SK-N-SH (cell line): ENCODE results near the gene RASA3. TPM values are rescaled to one million over a fixed set of nuclear protein-coding genes. Genes with fewer than 3 reads are reported as not detected.

Experiments used
- CTCF ChIA-PET: fragments of 300-600, 350-600 bp; formaldehyde crosslinking; extraction: SDS; loops from one replicate; lab custom pipeline; 2021; lab: Yijun Ruan, JAX
- POLR2A ChIA-PET: fragments of 350-600 bp; sonication (Branson Sonifier 250); formaldehyde crosslinking; extraction: SDS; loops from one replicate; lab custom pipeline; 2020; ENCODE audit warnings: antibody characterized with exemption, inconsistent platforms; lab: Yijun Ruan, JAX
- DNase-seq: peaks from one replicate; pipeline ENCODE4 v3.0.0; 2012
- H2AFZ ChIP-seq: fragments of 200-600 bp; sonication (generic); 2 replicates; pipeline ENCODE4 v1.8.1; 2016; ENCODE audit warnings: antibody characterized with exemption, mild to moderate bottlenecking, low read depth
- H3F3A ChIP-seq: fragments of 200-600 bp; sonication (generic); replicated peaks from 2 replicates; pipeline ENCODE3; 2016; ENCODE audit warnings: antibody characterized with exemption, mild to moderate bottlenecking; ENCODE audit not compliant: insufficient read depth
- H3K27ac ChIP-seq, 2 experiments: fragments of 200-500 bp in 1 of 2; fragments of 200-600 bp in 1 of 2; sonication (Bioruptor generic) in 1 of 2; sonication (generic), shearing (Covaris generic) in 1 of 2; 2 replicates each; pipeline versions ENCODE4 v1.5.1 to v1.6.1; 2014 to 2016; ENCODE audit warnings: low read depth in 2 of 2, inconsistent platforms in 1 of 2, low read length in 1 of 2, mild to moderate bottlenecking in 1 of 2, mixed read lengths in 1 of 2
- H3K27me3 ChIP-seq: fragments of 200-600 bp; sonication (generic), shearing (Covaris generic); 2 replicates; pipeline ENCODE4 v1.6.1; 2016; ENCODE audit warnings: mixed run types; ENCODE audit not compliant: insufficient read depth
- H3K36me3 ChIP-seq, 2 experiments: fragments of 200-500 bp in 1 of 2; fragments of 200-600 bp in 1 of 2; sonication (Bioruptor generic) in 1 of 2; sonication (generic) in 1 of 2; replicated peaks in 1 of 2; 2 replicates each; pipeline versions ENCODE3 to v1.5.1; 2014 to 2016; ENCODE audit warnings: low read length in 1 of 2, mild to moderate bottlenecking in 1 of 2; ENCODE audit not compliant: insufficient read depth in 2 of 2, control insufficient read depth in 1 of 2
- H3K4me1 ChIP-seq, 2 experiments: fragments of 200-500 bp in 1 of 2; fragments of 200-600 bp in 1 of 2; sonication (Bioruptor generic) in 1 of 2; sonication (generic), shearing (Covaris generic) in 1 of 2; 2 replicates each; pipeline versions ENCODE4 v1.5.1 to v1.6.1; 2014 to 2016; ENCODE audit warnings: low read depth in 1 of 2, low read length in 1 of 2, mixed run types in 1 of 2; ENCODE audit not compliant: insufficient read depth in 2 of 2, control insufficient read depth in 1 of 2
- H3K4me2 ChIP-seq: fragments of 200-600 bp; sonication (generic), shearing (Covaris generic); 2 replicates; pipeline ENCODE4 v1.6.1; 2017; ENCODE audit warnings: mixed run types
- H3K4me3 ChIP-seq, 2 experiments: fragments of 200-500 bp in 1 of 2; fragments of 200-600 bp in 1 of 2; sonication (Bioruptor generic) in 1 of 2; sonication (generic), shearing (Covaris generic) in 1 of 2; 2 replicates each; pipeline versions ENCODE4 v1.5.1 to v1.8.1; 2014 to 2016; ENCODE audit warnings: low read depth in 2 of 2, inconsistent platforms in 1 of 2, low read length in 1 of 2, mild to moderate bottlenecking in 1 of 2, mixed read lengths in 1 of 2, moderate library complexity in 1 of 2
- H3K79me2 ChIP-seq: fragments of 200-600 bp; sonication (generic); 2 replicates; pipeline ENCODE4 v1.8.1; 2017; ENCODE audit warnings: mild to moderate bottlenecking; ENCODE audit not compliant: insufficient read depth
- H3K9ac ChIP-seq: fragments of 200-600 bp; sonication (generic); 2 replicates; pipeline ENCODE4 v1.6.1; 2017; ENCODE audit warnings: mixed run types
- H3K9me2 ChIP-seq: fragments of 200-600 bp; sonication (generic); 2 replicates; pipeline ENCODE4 v1.6.1; 2017; ENCODE audit warnings: mixed run types
- H3K9me3 ChIP-seq: fragments of 200-600 bp; sonication (generic); 2 replicates; pipeline ENCODE4 v1.6.1; 2017; ENCODE audit warnings: mixed run types, mild to moderate bottlenecking, moderate library complexity
- H4K20me1 ChIP-seq: fragments of 200-600 bp; sonication (generic); 2 replicates; pipeline ENCODE4 v1.6.1; 2017; ENCODE audit warnings: mild to moderate bottlenecking, mixed run types; ENCODE audit not compliant: insufficient read depth
- ELF1 ChIP-seq: IDR thresholded peaks from 2 replicates; pipeline ENCODE4 v1.4.0; 2012
- EP300 ChIP-seq, 2 experiments: IDR thresholded peaks; 2 replicates each; pipeline versions ENCODE4 v1.4.0 to v1.6.1; 2012; ENCODE audit warnings: borderline replicate concordance in 1 of 2, low read depth in 1 of 2, low read length in 1 of 2
- FOSL2 ChIP-seq: IDR thresholded peaks from 2 replicates; pipeline ENCODE4 v1.4.0; 2012; ENCODE audit warnings: low read depth, mild to moderate bottlenecking, moderate library complexity, borderline replicate concordance
- FOXJ3 ChIP-seq: sonication (generic); formaldehyde crosslinking; IDR thresholded peaks from 2 replicates; pipeline ENCODE4 v1.5.1; 2020; ENCODE audit warnings: mild to moderate bottlenecking, missing genetic modification reagents
- FOXM1 ChIP-seq: IDR thresholded peaks from 2 replicates; pipeline ENCODE4 v1.4.0; 2012; ENCODE audit warnings: low read depth, mild to moderate bottlenecking
- GABPA ChIP-seq: IDR thresholded peaks from 2 replicates; pipeline ENCODE4 v1.4.0; 2012; ENCODE audit warnings: low read depth, mild to moderate bottlenecking
- GATA2 ChIP-seq: sonication (generic); formaldehyde crosslinking; IDR thresholded peaks from 2 replicates; pipeline ENCODE4 v1.5.0; 2020; ENCODE audit warnings: mild to moderate bottlenecking, missing genetic modification reagents
- MXI1 ChIP-seq: IDR thresholded peaks from 2 replicates; pipeline ENCODE4 v1.6.1; 2012; ENCODE audit warnings: mild to moderate bottlenecking, low read depth, low read length, improper control_type of control experiment
- NRF1 ChIP-seq: IDR thresholded peaks from 2 replicates; pipeline ENCODE4 v1.6.1; 2012; ENCODE audit warnings: low read depth, mild to moderate bottlenecking, low read length
- POLR2AphosphoS5 ChIP-seq: IDR thresholded peaks from 2 replicates; pipeline ENCODE4 v1.6.1; 2012; ENCODE audit warnings: low read depth, low read length
- RCOR1 ChIP-seq: fragments of 150-350 bp; IDR thresholded peaks from 2 replicates; pipeline ENCODE4 v1.6.1; 2017; ENCODE audit warnings: antibody characterized with exemption, low read length
- RFX5 ChIP-seq: IDR thresholded peaks from 2 replicates; pipeline ENCODE4 v1.6.1; 2012; ENCODE audit warnings: mild to moderate bottlenecking, improper control_type of control experiment, low read length
- RXRA ChIP-seq: IDR thresholded peaks from 2 replicates; pipeline ENCODE4 v1.4.0; 2012; ENCODE audit warnings: low read depth, mild to moderate bottlenecking, borderline replicate concordance
- YY1 ChIP-seq: IDR thresholded peaks from 2 replicates; pipeline ENCODE4 v1.4.0; 2012; ENCODE audit warnings: low read depth, mild to moderate bottlenecking
- WGBS: methylation state at CpG from one replicate; pipeline ENCODE4 v1.1.6; 2017; ENCODE audit warnings: low lambda C conversion rate; 5-methylcytosine and 5-hydroxymethylcytosine counted together
- polyA plus RNA-seq, 3 experiments: library from polyadenylated mRNA; depleted of rRNA; stranded (reverse); fragments of >200 nt; gene quantifications; 2 replicates each; pipeline ENCODE4 v1.2.3, GENCODE V29; 2012
- TF ChIP-seq, protein P1 (sequence below): IDR thresholded peaks from 2 replicates; pipeline ENCODE4; 2012
- TF ChIP-seq, protein P2 (sequence below): IDR thresholded peaks from 2 replicates; pipeline ENCODE4 v1.4.0; 2012; ENCODE audit warnings: low read depth, borderline replicate concordance
- TF ChIP-seq, protein P3 (sequence below): fragments of 150-350 bp; IDR thresholded peaks from 2 replicates; pipeline ENCODE4 v1.6.1; 2017; ENCODE audit warnings: antibody characterized with exemption, low read length, low read depth, borderline replicate concordance
- TF ChIP-seq, protein P4 (sequence below): IDR thresholded peaks from 2 replicates; pipeline ENCODE4 v1.6.1; 2012; ENCODE audit warnings: mild to moderate bottlenecking, low read depth, low read length, moderate library complexity
- TF ChIP-seq, protein P5 (sequence below): IDR thresholded peaks from 2 replicates; pipeline ENCODE4 v1.4.0; 2012; ENCODE audit warnings: low read depth, borderline replicate concordance
- TF ChIP-seq, protein P6 (sequence below): fragments of 200-600 bp; sonication (generic); IDR thresholded peaks from 2 replicates; pipeline ENCODE4 v1.6.1; 2017; ENCODE audit warnings: antibody characterized with exemption, mild to moderate bottlenecking, moderate library complexity

The RASA3 gene
- polyA plus RNA-seq, 1 of the 3 experiments (the other 2 are of a cell fraction): 25.1 TPM

DNA sequence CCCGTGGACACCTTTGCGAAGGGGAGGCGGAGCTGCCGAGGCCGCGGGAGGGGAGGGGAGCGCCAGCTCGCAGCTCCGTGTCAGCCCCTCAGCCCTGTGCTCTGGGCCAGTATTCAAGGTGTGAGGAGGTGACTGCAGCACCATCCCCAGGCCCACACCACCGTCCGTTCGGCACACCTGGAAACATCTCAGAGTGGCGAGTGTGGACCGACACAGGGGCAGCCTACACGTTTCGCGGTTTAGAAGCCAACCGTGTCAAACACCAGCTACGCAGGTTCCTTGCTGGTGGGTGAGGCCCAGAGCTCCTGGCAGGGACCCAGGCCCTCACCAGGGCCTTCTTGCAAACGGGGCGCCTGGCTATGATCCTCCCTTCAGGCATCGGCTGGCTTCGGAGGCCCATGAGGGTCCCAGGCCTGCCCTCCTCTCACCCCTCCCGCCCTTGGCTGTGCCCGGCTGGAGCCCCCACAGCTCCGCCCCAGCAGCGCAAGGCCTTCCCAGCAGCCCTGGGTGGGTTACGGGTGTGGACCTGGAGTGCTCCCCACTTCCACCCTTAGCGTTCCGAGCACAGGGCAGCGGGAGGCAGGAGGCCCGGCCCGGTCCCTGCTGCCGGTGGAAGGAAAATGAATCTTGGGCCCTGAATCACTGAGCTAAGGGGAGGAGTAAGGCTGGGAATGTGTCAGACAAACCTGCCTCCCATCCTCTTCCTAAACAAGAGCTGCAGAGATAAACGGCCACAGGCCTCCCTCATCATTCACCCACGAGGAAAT is 159.8 kb downstream of the RASA3 start:
- H3K9me2 ChIP-seq: no peaks in the 10 kb centered on the region
- peaks cover 15 to 18% of the 10 kb centered on the region in 2 experiments for H3K36me3 ChIP-seq
- H3K4me3 ChIP-seq: no peak overlapping the region
- no peaks in the 10 kb centered on the region for H3K27me3 ChIP-seq
- H3K79me2 ChIP-seq: no peaks in the 10 kb centered on the region
- no peak overlapping the region for H3K9ac ChIP-seq
- WGBS: 85% methylated on average over 18 of the region's 36 CpGs
- peaks cover 0 to 6% of the 10 kb centered on the region in 2 experiments; a peak in 3 of 4 replicates for H3K4me1 ChIP-seq
- H3K27ac ChIP-seq: no peak overlapping the region
- no peaks in the 10 kb centered on the region for H4K20me1 ChIP-seq
- no peak for DNase-seq
- no peak overlapping the region for H2AFZ ChIP-seq
- H3K9me3 ChIP-seq: no peaks in the 10 kb centered on the region
- H3K4me2 ChIP-seq: no peak overlapping the region
- CTCF ChIA-PET: no interaction called here
- TF ChIP-seq POLR2AphosphoS5 (no peak), RCOR1 (no peak), GATA2 (no peak), FOXM1 (no peak), RFX5 (no peak), YY1 (no peak), EP300 (IDR thresholded peaks at IDR 0.05; ENCODE audit: borderline replicate concordance in 1 of 2, low read depth in 1 of 2, low read length in 1 of 2) (no peak), NRF1 (no peak), ELF1 (no peak), RXRA (no peak), FOSL2 (no peak), FOXJ3 (no peak), MXI1 (no peak), GABPA (no peak)
- TF ChIP-seq, protein P1, sequence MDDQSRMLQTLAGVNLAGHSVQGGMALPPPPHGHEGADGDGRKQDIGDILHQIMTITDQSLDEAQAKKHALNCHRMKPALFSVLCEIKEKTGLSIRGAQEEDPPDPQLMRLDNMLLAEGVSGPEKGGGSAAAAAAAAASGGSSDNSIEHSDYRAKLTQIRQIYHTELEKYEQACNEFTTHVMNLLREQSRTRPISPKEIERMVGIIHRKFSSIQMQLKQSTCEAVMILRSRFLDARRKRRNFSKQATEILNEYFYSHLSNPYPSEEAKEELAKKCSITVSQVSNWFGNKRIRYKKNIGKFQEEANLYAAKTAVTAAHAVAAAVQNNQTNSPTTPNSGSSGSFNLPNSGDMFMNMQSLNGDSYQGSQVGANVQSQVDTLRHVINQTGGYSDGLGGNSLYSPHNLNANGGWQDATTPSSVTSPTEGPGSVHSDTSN: no peak
- TF ChIP-seq, protein P2, sequence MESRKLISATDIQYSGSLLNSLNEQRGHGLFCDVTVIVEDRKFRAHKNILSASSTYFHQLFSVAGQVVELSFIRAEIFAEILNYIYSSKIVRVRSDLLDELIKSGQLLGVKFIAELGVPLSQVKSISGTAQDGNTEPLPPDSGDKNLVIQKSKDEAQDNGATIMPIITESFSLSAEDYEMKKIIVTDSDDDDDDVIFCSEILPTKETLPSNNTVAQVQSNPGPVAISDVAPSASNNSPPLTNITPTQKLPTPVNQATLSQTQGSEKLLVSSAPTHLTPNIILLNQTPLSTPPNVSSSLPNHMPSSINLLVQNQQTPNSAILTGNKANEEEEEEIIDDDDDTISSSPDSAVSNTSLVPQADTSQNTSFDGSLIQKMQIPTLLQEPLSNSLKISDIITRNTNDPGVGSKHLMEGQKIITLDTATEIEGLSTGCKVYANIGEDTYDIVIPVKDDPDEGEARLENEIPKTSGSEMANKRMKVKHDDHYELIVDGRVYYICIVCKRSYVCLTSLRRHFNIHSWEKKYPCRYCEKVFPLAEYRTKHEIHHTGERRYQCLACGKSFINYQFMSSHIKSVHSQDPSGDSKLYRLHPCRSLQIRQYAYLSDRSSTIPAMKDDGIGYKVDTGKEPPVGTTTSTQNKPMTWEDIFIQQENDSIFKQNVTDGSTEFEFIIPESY: no peak
- TF ChIP-seq, protein P3, sequence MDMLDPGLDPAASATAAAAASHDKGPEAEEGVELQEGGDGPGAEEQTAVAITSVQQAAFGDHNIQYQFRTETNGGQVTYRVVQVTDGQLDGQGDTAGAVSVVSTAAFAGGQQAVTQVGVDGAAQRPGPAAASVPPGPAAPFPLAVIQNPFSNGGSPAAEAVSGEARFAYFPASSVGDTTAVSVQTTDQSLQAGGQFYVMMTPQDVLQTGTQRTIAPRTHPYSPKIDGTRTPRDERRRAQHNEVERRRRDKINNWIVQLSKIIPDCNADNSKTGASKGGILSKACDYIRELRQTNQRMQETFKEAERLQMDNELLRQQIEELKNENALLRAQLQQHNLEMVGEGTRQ: no peak
- TF ChIP-seq, protein P4, sequence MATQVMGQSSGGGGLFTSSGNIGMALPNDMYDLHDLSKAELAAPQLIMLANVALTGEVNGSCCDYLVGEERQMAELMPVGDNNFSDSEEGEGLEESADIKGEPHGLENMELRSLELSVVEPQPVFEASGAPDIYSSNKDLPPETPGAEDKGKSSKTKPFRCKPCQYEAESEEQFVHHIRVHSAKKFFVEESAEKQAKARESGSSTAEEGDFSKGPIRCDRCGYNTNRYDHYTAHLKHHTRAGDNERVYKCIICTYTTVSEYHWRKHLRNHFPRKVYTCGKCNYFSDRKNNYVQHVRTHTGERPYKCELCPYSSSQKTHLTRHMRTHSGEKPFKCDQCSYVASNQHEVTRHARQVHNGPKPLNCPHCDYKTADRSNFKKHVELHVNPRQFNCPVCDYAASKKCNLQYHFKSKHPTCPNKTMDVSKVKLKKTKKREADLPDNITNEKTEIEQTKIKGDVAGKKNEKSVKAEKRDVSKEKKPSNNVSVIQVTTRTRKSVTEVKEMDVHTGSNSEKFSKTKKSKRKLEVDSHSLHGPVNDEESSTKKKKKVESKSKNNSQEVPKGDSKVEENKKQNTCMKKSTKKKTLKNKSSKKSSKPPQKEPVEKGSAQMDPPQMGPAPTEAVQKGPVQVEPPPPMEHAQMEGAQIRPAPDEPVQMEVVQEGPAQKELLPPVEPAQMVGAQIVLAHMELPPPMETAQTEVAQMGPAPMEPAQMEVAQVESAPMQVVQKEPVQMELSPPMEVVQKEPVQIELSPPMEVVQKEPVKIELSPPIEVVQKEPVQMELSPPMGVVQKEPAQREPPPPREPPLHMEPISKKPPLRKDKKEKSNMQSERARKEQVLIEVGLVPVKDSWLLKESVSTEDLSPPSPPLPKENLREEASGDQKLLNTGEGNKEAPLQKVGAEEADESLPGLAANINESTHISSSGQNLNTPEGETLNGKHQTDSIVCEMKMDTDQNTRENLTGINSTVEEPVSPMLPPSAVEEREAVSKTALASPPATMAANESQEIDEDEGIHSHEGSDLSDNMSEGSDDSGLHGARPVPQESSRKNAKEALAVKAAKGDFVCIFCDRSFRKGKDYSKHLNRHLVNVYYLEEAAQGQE: no peak
- TF ChIP-seq, protein P5, sequence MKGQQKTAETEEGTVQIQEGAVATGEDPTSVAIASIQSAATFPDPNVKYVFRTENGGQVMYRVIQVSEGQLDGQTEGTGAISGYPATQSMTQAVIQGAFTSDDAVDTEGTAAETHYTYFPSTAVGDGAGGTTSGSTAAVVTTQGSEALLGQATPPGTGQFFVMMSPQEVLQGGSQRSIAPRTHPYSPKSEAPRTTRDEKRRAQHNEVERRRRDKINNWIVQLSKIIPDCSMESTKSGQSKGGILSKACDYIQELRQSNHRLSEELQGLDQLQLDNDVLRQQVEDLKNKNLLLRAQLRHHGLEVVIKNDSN: no peak
- TF ChIP-seq, protein P6, sequence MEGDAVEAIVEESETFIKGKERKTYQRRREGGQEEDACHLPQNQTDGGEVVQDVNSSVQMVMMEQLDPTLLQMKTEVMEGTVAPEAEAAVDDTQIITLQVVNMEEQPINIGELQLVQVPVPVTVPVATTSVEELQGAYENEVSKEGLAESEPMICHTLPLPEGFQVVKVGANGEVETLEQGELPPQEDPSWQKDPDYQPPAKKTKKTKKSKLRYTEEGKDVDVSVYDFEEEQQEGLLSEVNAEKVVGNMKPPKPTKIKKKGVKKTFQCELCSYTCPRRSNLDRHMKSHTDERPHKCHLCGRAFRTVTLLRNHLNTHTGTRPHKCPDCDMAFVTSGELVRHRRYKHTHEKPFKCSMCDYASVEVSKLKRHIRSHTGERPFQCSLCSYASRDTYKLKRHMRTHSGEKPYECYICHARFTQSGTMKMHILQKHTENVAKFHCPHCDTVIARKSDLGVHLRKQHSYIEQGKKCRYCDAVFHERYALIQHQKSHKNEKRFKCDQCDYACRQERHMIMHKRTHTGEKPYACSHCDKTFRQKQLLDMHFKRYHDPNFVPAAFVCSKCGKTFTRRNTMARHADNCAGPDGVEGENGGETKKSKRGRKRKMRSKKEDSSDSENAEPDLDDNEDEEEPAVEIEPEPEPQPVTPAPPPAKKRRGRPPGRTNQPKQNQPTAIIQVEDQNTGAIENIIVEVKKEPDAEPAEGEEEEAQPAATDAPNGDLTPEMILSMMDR: no peak
- H3F3A ChIP-seq: no peaks in the 10 kb centered on the region
- POLR2A ChIA-PET: no interaction called here
